Lower lobe of right lung (tissue), 2 donors: ENCODE data around the gene PKP3. TPM values are rescaled to one million over a fixed set of nuclear protein-coding genes. Genes with fewer than 3 reads are reported as not detected.
"Not testable (repeated sequence)": the region's sequence is repeated elsewhere in the genome, so short reads cannot be mapped to it uniquely, and the experiment has no call there.

Experiments
- ATAC-seq, 2 donors: fragments of 200-7000 bp; cut with Tn5 transposase; one replicate each; pipeline ENCODE4 v1.9.1; 2020 to 2022; ENCODE audit warnings: mild to moderate bottlenecking in 2 of 2, moderate library complexity in 2 of 2
- DNase-seq: peaks from one replicate; pipeline ENCODE4 v3.0.0-alpha.2; 2020
- H3K27ac ChIP-seq: fragments of 200-600 bp; one replicate; pipeline ENCODE4 v1.8.0; 2022
- H3K27me3 ChIP-seq: fragments of 200-600 bp; one replicate; pipeline ENCODE4 v1.8.0; 2022; ENCODE audit warnings: low read depth
- H3K36me3 ChIP-seq: fragments of 200-600 bp; one replicate; pipeline ENCODE4 v1.8.0; 2022; ENCODE audit warnings: mild to moderate bottlenecking
- H3K4me1 ChIP-seq: fragments of 200-600 bp; one replicate; pipeline ENCODE4 v1.8.0; 2022
- H3K4me3 ChIP-seq: fragments of 200-600 bp; one replicate; pipeline ENCODE4 v1.8.0; 2022; ENCODE audit warnings: mild to moderate bottlenecking
- H3K9me3 ChIP-seq: fragments of 200-600 bp; one replicate; pipeline ENCODE4 v1.8.0; 2022
- intact Hi-C: fragments of 100-400 bp; cut with DNase I; formaldehyde crosslinking; loops from one replicate; pipeline ENCODE4 v1.11.0; 2022
- total RNA-seq: library from RNA; stranded (reverse); fragmentation: NEBNext Ultra II Directional; extraction: Animal tissue kit (Norgen Biotek cat#: 25700); gene quantifications from one replicate; pipeline ENCODE4 v1.2.1, GENCODE V29; 2021
- TF ChIP-seq, protein P1 (sequence below): fragments of 200-600 bp; IDR thresholded peaks from one replicate; pipeline ENCODE4 v1.8.0; 2022; ENCODE audit warnings: antibody characterized with exemption, mild to moderate bottlenecking
- donor health status: DM: no; HTN: yes; CAD: no; lungs with severe emphysema.

PKP3 gene
- total RNA-seq, 1 donor from 2014 or later = 23.1 TPM

DNA sequence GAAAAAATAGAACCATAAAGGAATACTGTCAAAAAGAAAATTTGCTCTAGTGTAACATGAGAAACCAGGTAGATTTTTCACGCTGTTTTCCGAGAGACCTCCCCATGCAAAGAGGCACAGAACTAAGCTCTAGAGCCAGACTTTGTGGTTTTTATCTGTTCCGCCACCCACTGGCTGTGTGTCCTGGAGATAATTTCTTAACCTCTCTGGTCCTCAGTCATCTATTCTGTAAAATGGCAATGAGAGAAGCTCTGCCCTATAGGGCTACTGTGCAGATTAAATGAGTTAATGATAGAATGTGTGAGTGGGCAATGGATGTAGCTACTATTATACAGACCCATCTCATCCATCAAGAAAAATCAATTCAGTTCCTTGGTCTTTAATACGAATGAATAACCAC, 30.2 kb downstream of the PKP3 start:
- Histone ChIP-seq H3K9me3 (no peaks in the 10 kb centered on the region), H3K36me3 (no peaks in the 10 kb centered on the region), H3K4me3 (no peak overlapping the region), H3K27me3 (no peaks in the 10 kb centered on the region), H3K27ac (no peak overlapping the region), H3K4me1 (no peaks in the 10 kb centered on the region)
- DNase-seq = no peak
- ATAC-seq = no peak
- intact Hi-C loops = no loop called here
- TF ChIP-seq, protein P1, sequence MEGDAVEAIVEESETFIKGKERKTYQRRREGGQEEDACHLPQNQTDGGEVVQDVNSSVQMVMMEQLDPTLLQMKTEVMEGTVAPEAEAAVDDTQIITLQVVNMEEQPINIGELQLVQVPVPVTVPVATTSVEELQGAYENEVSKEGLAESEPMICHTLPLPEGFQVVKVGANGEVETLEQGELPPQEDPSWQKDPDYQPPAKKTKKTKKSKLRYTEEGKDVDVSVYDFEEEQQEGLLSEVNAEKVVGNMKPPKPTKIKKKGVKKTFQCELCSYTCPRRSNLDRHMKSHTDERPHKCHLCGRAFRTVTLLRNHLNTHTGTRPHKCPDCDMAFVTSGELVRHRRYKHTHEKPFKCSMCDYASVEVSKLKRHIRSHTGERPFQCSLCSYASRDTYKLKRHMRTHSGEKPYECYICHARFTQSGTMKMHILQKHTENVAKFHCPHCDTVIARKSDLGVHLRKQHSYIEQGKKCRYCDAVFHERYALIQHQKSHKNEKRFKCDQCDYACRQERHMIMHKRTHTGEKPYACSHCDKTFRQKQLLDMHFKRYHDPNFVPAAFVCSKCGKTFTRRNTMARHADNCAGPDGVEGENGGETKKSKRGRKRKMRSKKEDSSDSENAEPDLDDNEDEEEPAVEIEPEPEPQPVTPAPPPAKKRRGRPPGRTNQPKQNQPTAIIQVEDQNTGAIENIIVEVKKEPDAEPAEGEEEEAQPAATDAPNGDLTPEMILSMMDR = no peak

DNA sequence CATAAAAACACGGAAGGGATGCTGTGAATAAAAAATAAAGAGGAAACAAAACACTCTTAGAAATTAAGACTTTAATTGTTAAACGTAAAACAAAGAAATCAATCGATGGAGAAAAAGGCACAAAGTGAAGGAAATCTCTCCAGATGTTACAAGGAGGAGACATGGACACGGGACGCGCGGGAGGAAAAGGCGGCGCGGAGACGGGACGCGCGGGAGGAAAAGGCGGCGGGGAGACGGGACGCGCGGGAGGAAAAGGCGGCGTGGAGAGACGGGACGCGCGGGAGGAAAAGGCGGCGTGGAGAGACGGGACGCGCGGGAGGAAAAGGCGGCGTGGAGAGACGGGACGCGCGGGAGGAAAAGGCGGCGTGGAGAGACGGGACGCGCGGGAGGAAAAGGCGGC, 30.8 kb downstream of the PKP3 start:
- H3K4me1 ChIP-seq, H3K36me3 ChIP-seq, ATAC-seq, H3K27me3 ChIP-seq, DNase-seq, intact Hi-C loops, H3K9me3 ChIP-seq, H3K4me3 ChIP-seq, H3K27ac ChIP-seq: not testable (repeated sequence)

DNA sequence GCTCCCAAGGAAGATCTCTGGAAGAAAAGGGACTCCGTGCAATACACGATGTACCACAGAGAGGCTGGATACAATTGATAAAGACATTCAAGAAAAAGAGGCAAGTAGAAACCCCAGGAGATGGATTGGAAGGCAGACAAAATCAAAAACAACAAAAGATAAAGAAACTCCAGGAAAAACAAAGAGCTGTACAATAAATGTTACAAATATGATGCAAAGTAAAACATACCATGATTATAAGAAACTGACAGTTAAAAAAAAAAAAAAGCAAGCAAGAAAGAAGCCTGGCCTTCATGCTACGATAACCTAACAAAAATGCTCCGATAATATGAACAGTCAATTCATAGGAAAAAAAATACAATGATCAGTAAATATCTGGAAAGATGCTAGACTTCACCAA, 31.3 kb downstream of the PKP3 start:
- no peak overlapping the region for H3K4me3 ChIP-seq
- H3K27me3 ChIP-seq = no peaks in the 10 kb centered on the region
- intact Hi-C loops = no loop called here
- no peak overlapping the region for H3K27ac ChIP-seq
- H3K9me3 ChIP-seq = no peaks in the 10 kb centered on the region
- no peaks in the 10 kb centered on the region for H3K4me1 ChIP-seq
- ATAC-seq (no peak), DNase-seq (no peak)
- H3K36me3 ChIP-seq = no peaks in the 10 kb centered on the region
- TF ChIP-seq, protein P1 = no peak

DNA sequence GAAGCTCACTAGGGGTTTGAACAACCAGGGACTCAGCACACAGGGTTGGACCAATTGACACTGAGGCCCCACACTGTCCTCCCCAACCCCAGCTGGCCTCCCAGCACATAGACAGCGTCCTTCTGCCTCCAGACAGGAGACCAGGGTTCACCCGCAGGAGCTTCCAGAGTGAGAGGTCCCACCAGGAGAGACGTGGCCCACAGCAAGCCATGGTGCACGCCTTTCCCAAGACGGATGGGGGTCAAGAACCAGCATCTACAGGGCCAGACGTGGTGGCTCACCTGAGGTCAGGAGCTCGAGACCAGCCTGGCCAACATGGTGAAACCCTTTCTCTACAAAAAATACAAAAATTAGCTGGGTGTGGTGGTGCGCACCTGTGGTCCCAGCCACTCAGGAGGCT, 32.8 kb downstream of the PKP3 start:
- intact Hi-C loops = no loop called here
- H3K36me3 ChIP-seq = no peaks in the 10 kb centered on the region
- no peaks in the 10 kb centered on the region for H3K4me1 ChIP-seq

DNA sequence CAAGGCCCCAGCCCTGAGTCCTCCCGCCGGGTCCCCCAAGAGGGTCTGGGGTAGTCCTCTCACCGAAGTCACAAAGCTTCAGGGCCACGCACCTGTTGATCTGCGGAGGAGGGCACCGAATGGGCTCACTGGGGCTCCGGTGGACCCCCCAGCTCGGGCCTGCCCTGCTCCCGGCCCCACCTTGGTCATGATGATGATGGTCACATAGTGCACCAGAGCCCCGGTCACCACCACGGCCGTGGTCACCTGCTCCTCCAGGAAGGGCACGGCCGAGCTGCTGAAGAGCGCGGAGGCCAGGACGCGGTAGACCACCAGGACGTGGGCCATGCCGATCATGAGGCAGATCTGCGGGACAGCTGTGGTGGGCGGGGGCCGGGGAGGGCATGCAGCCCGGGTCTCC, 34.3 kb downstream of the PKP3 start:
- Histone ChIP-seq H3K36me3 (no peaks in the 10 kb centered on the region), H3K9me3 (no peaks in the 10 kb centered on the region), H3K4me1 (no peaks in the 10 kb centered on the region), H3K27me3 (no peaks in the 10 kb centered on the region), H3K27ac (no peak overlapping the region), H3K4me3 (no peak overlapping the region)
- DNase-seq = peak; percentile 48
- peak in 1 of 2 donors; percentile 16 for ATAC-seq
- intact Hi-C loops = no loop called here
- TF ChIP-seq, protein P1 = no peak

More for the DNA sequence above, 32.8 kb downstream of the PKP3 start:
- TF ChIP-seq, protein P1 = no peak
- no peak for ATAC-seq
- DNase-seq = no peak
- Histone ChIP-seq H3K9me3 (no peaks in the 10 kb centered on the region), H3K27me3 (no peaks in the 10 kb centered on the region), H3K27ac (no peak overlapping the region), H3K4me3 (no peak overlapping the region)

DNA sequence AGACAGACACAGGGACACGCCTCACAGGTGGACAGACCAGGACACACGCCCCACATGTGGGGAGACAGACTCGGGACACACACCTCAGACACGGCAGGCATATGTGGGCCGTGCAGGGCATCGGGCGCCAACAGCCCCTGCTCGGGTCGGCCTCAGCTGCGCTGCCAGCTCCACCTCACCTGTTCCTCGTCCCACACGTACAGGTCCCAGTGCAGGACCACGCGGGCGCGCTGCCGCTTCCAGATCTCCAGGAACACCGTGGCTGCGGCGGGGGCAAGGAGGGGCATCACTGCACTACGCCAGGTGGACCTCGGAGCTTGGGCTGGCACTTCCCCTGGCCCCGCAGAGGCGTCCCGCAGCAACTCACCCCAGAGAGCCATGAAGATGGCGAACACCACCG, 35.4 kb downstream of the PKP3 start:
- TF ChIP-seq, protein P1 = no peak
- no peaks in the 10 kb centered on the region for H3K4me1 ChIP-seq
- intact Hi-C loops = no loop called here
- H3K27ac ChIP-seq = no peak overlapping the region
- H3K4me3 ChIP-seq = no peak overlapping the region
- no peak for ATAC-seq
- no peaks in the 10 kb centered on the region for H3K36me3 ChIP-seq
- H3K9me3 ChIP-seq = no peaks in the 10 kb centered on the region
- peak; percentile 42 for DNase-seq
- no peaks in the 10 kb centered on the region for H3K27me3 ChIP-seq
